Naive thymus-derived CD4-positive, alpha-beta T cell (primary cell): ENCODE measurements around the gene LIN7B. TPM values are rescaled to one million over a fixed set of nuclear protein-coding genes. Genes with fewer than 3 reads are reported as not detected.

ENCODE experiments used
- ATAC-seq: fragments of 150-1000 bp; cut with Tn5 transposase; 2 replicates; pipeline ENCODE4 v1.10.0; 2021; ENCODE audit warnings: mild to moderate bottlenecking, moderate library complexity
- CTCF ChIA-PET: fragments of 350-600 bp; sonication (Branson Sonifier 250); formaldehyde crosslinking; loops from one replicate; lab custom pipeline; 2021; ENCODE audit warnings: antibody characterized with exemption; lab: Charles Lee
- POLR2A ChIA-PET: fragments of 350-600 bp; sonication (Branson Sonifier 250); formaldehyde crosslinking; loops from one replicate; lab custom pipeline; 2021; ENCODE audit warnings: antibody characterized with exemption, inconsistent platforms; lab: Charles Lee
- DNase-seq, 9 donors: peaks; one replicate each; pipeline versions ENCODE4 v3.0.0 to v3.0.0-alpha.2; 2020 to 2022; ENCODE audit warnings: mixed read lengths in 1 of 9
- H3K27ac ChIP-seq: one replicate; pipeline ENCODE4 v1.7.0; 2013; ENCODE audit warnings: mild to moderate bottlenecking, low read depth, low read length, moderate library complexity
- H3K27me3 ChIP-seq, 2 donors: one replicate each; pipeline ENCODE4 v1.7.0; 2013; ENCODE audit warnings: low read length in 2 of 2, mild to moderate bottlenecking in 2 of 2, moderate library complexity in 2 of 2; ENCODE audit not compliant: control insufficient read depth in 2 of 2, insufficient read depth in 2 of 2
- H3K36me3 ChIP-seq, 3 experiments: 1 replicate in 2 of 3; 2 replicates in 1 of 3; pipeline ENCODE4 v1.7.0; 2013; ENCODE audit warnings: low read length in 3 of 3, mild to moderate bottlenecking in 3 of 3, moderate library complexity in 1 of 3; ENCODE audit not compliant: insufficient read depth in 3 of 3, control insufficient read depth in 2 of 3
- H3K4me1 ChIP-seq, 2 donors: one replicate each; pipeline ENCODE4 v1.7.0; 2013; ENCODE audit warnings: low read length in 2 of 2, mild to moderate bottlenecking in 2 of 2, moderate library complexity in 1 of 2; ENCODE audit not compliant: control insufficient read depth in 2 of 2, insufficient read depth in 2 of 2
- H3K4me3 ChIP-seq: 2 replicates; pipeline ENCODE4 v1.7.0; 2013; ENCODE audit warnings: mild to moderate bottlenecking, low read length
- H3K9me3 ChIP-seq, 3 experiments: 1 replicate in 2 of 3; 2 replicates in 1 of 3; pipeline ENCODE4 v1.7.0; 2013; ENCODE audit warnings: low read length in 3 of 3; ENCODE audit not compliant: control insufficient read depth in 2 of 3
- H3K27ac Mint-ChIP-seq, 9 donors: one replicate each; pipeline ENCODE4 v1.8.0; 2020 to 2022; ENCODE audit warnings: mixed read lengths in 9 of 9, mild to moderate bottlenecking in 8 of 9, moderate library complexity in 5 of 9, inconsistent platforms in 2 of 9
- H3K27me3 Mint-ChIP-seq, 5 donors: one replicate each; pipeline ENCODE4 v1.8.0; 2021 to 2022; ENCODE audit warnings: mixed read lengths in 5 of 5, mild to moderate bottlenecking in 1 of 5
- H3K36me3 Mint-ChIP-seq, 5 donors: one replicate each; pipeline ENCODE4 v1.8.0; 2020 to 2022; ENCODE audit warnings: mixed read lengths in 5 of 5, mild to moderate bottlenecking in 3 of 5, inconsistent platforms in 1 of 5
- H3K4me1 Mint-ChIP-seq, 7 donors: one replicate each; pipeline ENCODE4 v1.8.0; 2020 to 2022; ENCODE audit warnings: mixed read lengths in 7 of 7, mild to moderate bottlenecking in 3 of 7, inconsistent platforms in 1 of 7
- H3K4me3 Mint-ChIP-seq, 10 donors: one replicate each; pipeline ENCODE4 v1.8.0; 2020 to 2022; ENCODE audit warnings: mild to moderate bottlenecking in 10 of 10, mixed read lengths in 10 of 10, moderate library complexity in 6 of 10, inconsistent platforms in 2 of 10
- H3K9me3 Mint-ChIP-seq, 11 donors: one replicate each; pipeline ENCODE4 v1.8.0; 2020 to 2022; ENCODE audit warnings: mixed read lengths in 11 of 11, mild to moderate bottlenecking in 4 of 11, inconsistent platforms in 1 of 11, moderate library complexity in 1 of 11
- intact Hi-C, 2 donors: fragments of 100-400 bp; cut with micrococcal nuclease; formaldehyde crosslinking; loops; one replicate each; pipeline ENCODE4 v1.15.1; 2023
- polyA plus RNA-seq, 2 donors: library from polyadenylated mRNA; unstranded; fragments of 300-500 nt; fragmentation: Illumina TruSeq; gene quantifications; one replicate each; pipeline ENCODE4 v1.2.3, GENCODE V29; 2021
- total RNA-seq, 6 experiments: library from RNA in 5 of 6; stranded (reverse) in 5 of 6; gene quantifications; 1 replicate in 5 of 6; 2 replicates in 1 of 6; pipeline ENCODE4 v1.2.3 and lab custom pipeline; 2021 to 2026

LIN7B gene
- total and polyA plus RNA-seq, 7 experiments from 2014 or later: 3.7 to 21.7 (median 10.3) TPM

DNA sequence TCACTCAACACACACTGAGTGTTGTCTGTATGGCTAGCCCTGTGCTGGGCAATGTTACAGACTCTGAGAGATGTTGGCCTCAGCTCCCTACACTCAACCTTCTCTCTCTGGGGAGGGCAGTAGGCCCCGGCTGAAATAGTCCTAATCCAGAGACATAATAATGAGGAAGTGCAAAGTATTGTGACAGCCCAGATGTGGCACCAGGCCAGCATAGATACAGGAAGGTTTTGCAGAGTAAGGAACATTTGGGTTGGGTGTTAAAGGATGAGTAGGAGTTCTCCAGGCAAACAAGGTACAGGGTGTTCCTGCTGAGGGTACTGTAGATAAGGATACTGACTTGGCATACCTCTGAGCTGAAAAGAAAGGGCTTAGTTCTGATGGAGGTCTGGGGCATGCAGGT lies 2.4 kb downstream of the LIN7B start:
- Mint-ChIP-seq H3K27me3 (peaks cover 0 to 14% (median 0%) of the 10 kb centered on the region in 5 donors), H3K27ac (peak overlapping the region in 7 of 9 donors; percentile 4 to 94 (median 59)), H3K9me3 (no peaks in the 10 kb centered on the region), H3K4me1 (peaks cover 33 to 54% (median 39%) of the 10 kb centered on the region in 7 donors), H3K36me3 (no peaks in the 10 kb centered on the region), H3K4me3 (peak overlapping the region; percentile 18 to 90 (median 84))
- intact Hi-C loops: loop anchor here (5.0 to 10.0 kb wide), 10 partner anchors 36 to 911 kb away; partner anchors contain the start of genes ALDH16A1 (in 1 of the 2), DBP (in 1 of the 2), FLT3LG (in 1 of the 2) and NOSIP (in 1 of the 2)
- no peaks in the 10 kb centered on the region for H3K27me3 ChIP-seq
- H3K27ac ChIP-seq: no peak overlapping the region
- no peaks in the 10 kb centered on the region for H3K9me3 ChIP-seq
- CTCF ChIA-PET: interaction anchor here (0.7 to 1.1 kb wide), 3 partner anchors 7 to 19 kb away, joined by 3 read pairs; no protein-coding TSS in a partner anchor
- H3K4me1 ChIP-seq: peaks cover 15 to 19% of the 10 kb centered on the region in 2 donors
- no peak for DNase-seq
- no peak for ATAC-seq
- POLR2A ChIA-PET: interaction anchor here (1.0 to 1.6 kb wide), 2 partner anchors 9 to 11 kb away, joined by 3 to 6 read pairs; no protein-coding TSS in a partner anchor
- no peak overlapping the region for H3K4me3 ChIP-seq
- H3K36me3 ChIP-seq: peaks cover 0 to 4% (median 0%) of the 10 kb centered on the region in 3 experiments

DNA sequence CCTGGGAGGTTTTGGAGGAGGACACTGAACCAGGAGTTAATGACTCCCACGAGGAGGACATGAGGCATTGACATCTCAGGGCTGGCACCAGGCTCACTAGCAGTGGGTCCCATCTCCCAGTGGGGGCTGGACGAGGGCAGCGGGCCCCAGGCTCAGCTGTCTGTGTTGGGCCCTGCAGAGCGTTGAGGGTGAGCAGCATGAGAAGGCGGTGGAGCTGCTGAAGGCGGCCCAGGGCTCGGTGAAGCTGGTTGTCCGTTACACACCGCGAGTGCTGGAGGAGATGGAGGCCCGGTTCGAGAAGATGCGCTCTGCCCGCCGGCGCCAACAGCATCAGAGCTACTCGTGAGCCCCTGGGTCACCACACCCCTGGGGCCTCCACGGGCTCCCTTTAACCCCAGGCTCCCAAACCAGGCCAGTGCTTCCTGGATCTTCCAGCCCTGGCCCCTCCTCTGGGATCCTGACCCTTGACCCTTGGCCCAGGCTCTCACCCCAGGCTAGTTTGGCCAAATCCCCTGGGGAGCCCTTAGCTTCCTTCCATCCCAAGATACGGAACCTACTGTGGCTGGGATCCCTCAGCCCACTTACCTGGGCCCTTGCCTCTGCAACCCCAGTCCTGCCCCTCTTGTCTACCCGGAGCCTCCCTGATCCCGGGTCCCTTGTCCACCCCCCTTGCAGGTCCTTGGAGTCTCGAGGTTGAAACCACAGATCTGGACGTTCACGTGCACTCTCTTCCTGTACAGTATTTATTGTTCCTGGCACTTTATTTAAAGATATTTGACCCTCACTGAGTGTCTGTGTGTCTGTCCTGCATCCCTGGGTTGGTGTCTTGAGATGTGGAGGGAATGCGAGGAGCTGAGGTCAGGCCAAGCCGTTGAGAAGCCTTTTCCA lies 3.8 kb downstream of the LIN7B start:
- H3K9me3 Mint-ChIP-seq: no peaks in the 10 kb centered on the region
- Histone ChIP-seq H3K4me3 (peak overlapping the region; percentile 83), H3K27ac (peak overlapping the region; percentile 92), H3K36me3 (peaks cover 0 to 4% (median 0%) of the 10 kb centered on the region in 3 experiments), H3K9me3 (no peaks in the 10 kb centered on the region), H3K4me1 (peaks cover 15 to 19% of the 10 kb centered on the region in 2 donors), H3K27me3 (no peaks in the 10 kb centered on the region)
- no peak for ATAC-seq
- ChIA-PET CTCF (interaction anchor here (0.6 to 1.1 kb wide), 4 partner anchors 9 to 33 kb away, joined by 3 to 5 read pairs (median 4); no protein-coding TSS in a partner anchor), POLR2A (interaction anchor here (0.6 to 1.6 kb wide), 5 partner anchors 8 to 381 kb away, joined by 3 to 6 read pairs (median 3); no protein-coding TSS in a partner anchor)
- intact Hi-C loops: loop anchor here (2.0 to 10.0 kb wide), 13 partner anchors 25 to 909 kb away; partner anchors contain the start of genes ALDH16A1 (in 1 of the 2), BCL2L12 (in 1 of the 2), DBP (in 1 of the 2) and FLT3LG (in 1 of the 2)
- peak in 1 of 9 donors; percentile 22 for DNase-seq
- H3K27me3 Mint-ChIP-seq: peaks cover 0 to 20% (median 0%) of the 10 kb centered on the region in 5 donors
- H3K27ac Mint-ChIP-seq: peak overlapping the region; percentile 89 to 95 (median 93)
- peak overlapping the region; percentile 83 to 91 (median 88) for H3K4me3 Mint-ChIP-seq
- peaks cover 33 to 51% (median 43%) of the 10 kb centered on the region in 7 donors for H3K4me1 Mint-ChIP-seq
- H3K36me3 Mint-ChIP-seq: no peaks in the 10 kb centered on the region

DNA sequence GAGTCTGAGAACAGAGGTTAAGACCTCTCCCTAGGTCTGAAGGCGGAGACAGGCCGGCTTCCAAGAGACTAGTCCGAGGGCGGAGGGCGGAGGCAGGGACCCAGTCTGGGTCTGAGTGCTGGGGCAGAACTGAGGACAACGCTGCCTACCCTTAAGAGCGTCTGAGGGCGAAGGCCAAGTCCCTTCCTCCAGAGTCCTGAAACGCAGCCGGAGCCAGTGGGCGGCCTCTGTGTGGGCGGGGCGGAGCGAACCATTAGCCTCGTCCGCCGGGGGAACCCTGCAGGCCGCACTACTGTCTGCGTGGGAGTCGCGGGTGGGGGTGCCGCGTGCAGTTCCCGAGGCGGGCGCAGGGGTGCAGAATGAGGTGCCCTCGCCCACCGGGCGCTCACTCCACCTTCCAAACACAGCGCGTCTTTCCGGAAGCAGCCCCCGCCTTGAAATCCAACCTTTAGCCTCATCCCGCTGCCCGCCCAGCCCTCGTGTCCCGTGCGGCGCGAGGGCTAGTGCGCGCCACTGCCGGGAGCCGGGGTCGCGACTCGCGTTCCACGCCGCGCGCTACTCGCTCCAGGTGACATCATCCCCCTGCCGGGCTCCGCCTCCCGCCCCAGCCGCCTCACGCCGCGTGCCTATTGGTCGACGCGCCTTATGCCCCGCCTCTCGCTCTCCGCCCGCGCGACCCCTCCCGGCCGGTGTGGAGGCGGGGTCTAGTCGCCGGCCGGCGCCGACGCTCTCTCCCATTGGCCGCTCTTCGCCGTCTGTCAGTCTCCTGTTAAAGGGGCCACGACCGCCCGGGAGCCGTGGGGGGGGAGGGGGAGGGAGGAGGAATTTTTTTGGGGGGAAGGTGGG lies 4.6 kb downstream of the LIN7B start, which contains the start of gene C19orf73:
Gene C19orf73 (minus strand): TSS at position 579 of the 846 bp plus-strand sequence. CDS start 121 bp downstream, at position 458.
- Histone ChIP-seq H3K27ac (peak within 1 kb of the TSS; percentile 92), H3K4me1 (peaks cover 13 to 16% of the 10 kb centered on the region in 2 donors), H3K27me3 (no peaks in the 10 kb centered on the region), H3K4me3 (peak within 1 kb of the TSS; percentile 83), H3K36me3 (peaks cover 0 to 4% (median 0%) of the 10 kb centered on the region in 3 experiments), H3K9me3 (no peaks in the 10 kb centered on the region)
- ChIA-PET CTCF (interaction anchor here (0.6 to 1.1 kb wide), 3 partner anchors 19 to 32 kb away, joined by 4 to 5 read pairs (median 4); no protein-coding TSS in a partner anchor), POLR2A (interaction anchor here (0.6 to 1.3 kb wide), 4 partner anchors 9 to 380 kb away, joined by 3 to 4 read pairs (median 3); no protein-coding TSS in a partner anchor)
- Mint-ChIP-seq H3K9me3 (no peaks in the 10 kb centered on the region), H3K4me3 (peak within 1 kb of the TSS; percentile 83 to 91 (median 88)), H3K27me3 (peaks cover 0 to 27% (median 0%) of the 10 kb centered on the region in 5 donors), H3K4me1 (peaks cover 25 to 43% (median 39%) of the 10 kb centered on the region in 7 donors), H3K27ac (peak within 1 kb of the TSS; percentile 89 to 95 (median 93)), H3K36me3 (no peaks in the 10 kb centered on the region)
- intact Hi-C loops: loop anchor here (1.0 to 10.0 kb wide), 17 partner anchors 10 to 909 kb away; partner anchors contain the start of genes SNRNP70 (in 2 of the 2), ALDH16A1 (in 1 of the 2), BCL2L12 (in 1 of the 2) and DBP (in 1 of the 2)
- DNase-seq: peak; percentile 93 to 98 (median 97)
- peak; percentile 91 for ATAC-seq

DNA sequence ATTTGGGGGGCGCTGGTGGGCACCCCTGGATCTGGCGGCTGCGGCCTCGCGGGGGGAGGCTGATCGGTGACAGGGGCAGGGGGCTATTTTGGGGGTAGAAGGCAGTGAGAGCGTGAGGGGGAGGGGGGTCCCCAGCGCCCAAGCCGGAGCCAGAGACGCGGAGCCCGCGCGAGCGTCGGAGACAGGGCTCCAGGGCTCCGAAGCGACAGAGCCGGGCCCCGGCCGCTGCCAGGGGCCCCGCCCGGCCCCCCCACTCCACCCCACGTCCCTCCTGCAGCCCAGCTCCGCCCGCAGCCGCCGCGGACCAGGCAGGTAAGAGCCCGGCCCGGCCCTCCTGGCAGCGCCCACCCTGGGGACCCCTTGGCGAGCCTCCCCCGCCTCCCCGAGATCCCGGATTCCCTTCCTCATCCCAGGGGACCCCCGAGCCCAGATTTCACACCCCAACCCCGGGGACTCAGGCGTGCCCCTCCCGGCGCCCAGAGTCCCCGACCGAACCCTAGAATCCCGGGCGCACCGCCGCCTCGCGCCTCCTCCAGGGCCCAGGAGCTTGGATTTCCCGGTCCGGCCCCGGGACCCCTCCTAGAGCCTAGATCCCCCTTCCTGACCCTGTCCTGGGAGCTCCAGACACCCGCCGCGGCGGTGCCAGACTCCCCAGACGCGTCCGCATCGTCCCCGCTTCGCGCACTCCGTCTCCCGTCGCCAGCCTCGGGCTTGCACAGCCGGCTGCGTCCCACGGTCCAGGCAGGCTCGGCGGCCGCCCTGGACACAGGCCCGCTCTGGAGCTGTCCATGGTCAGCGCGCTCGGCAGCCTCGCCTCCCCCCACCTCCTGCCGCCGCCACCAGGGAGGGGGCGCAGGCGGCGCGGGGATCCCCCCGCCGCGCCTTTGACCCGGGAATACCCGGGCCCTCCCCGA lies 5.5 kb downstream of the LIN7B start, which contains the start of gene PPFIA3:
Gene PPFIA3 (plus strand): TSS at position 134 of the 914 bp plus-strand sequence. CDS start 8,330 bp downstream, outside the sequence.
- Mint-ChIP-seq H3K9me3 (no peaks in the 10 kb centered on the region), H3K36me3 (no peaks in the 10 kb centered on the region), H3K27me3 (peaks cover 0 to 31% (median 0%) of the 10 kb centered on the region in 5 donors), H3K4me3 (peak within 1 kb of the TSS; percentile 83 to 91 (median 88)), H3K4me1 (peaks cover 22 to 41% (median 36%) of the 10 kb centered on the region in 7 donors), H3K27ac (peak within 1 kb of the TSS; percentile 89 to 95 (median 93))
- POLR2A ChIA-PET: interaction anchor here (0.6 kb wide), 2 partner anchors 8 to 214 kb away, joined by 3 read pairs; no protein-coding TSS in a partner anchor
- H3K27me3 ChIP-seq: no peaks in the 10 kb centered on the region
- H3K36me3 ChIP-seq: peaks cover 0 to 2% (median 0%) of the 10 kb centered on the region in 3 experiments
- peaks cover 11 to 14% of the 10 kb centered on the region in 2 donors for H3K4me1 ChIP-seq
- no peak for ATAC-seq
- DNase-seq: peak in 2 of 9 donors; percentile 22 to 33
- H3K9me3 ChIP-seq: no peaks in the 10 kb centered on the region
- CTCF ChIA-PET: interaction anchor here (0.7 kb wide), 1 partner anchor 13 kb away, joined by 3 read pairs; no protein-coding TSS in a partner anchor
- peak within 1 kb of the TSS; percentile 83 for H3K4me3 ChIP-seq
- H3K27ac ChIP-seq: peak within 1 kb of the TSS; percentile 92
- intact Hi-C loops: loop anchor here (1.0 to 10.0 kb wide), 17 partner anchors 9 to 908 kb away; partner anchors contain the start of genes SNRNP70 (in 2 of the 2), ALDH16A1 (in 1 of the 2), BCL2L12 (in 1 of the 2) and DBP (in 1 of the 2)

DNA sequence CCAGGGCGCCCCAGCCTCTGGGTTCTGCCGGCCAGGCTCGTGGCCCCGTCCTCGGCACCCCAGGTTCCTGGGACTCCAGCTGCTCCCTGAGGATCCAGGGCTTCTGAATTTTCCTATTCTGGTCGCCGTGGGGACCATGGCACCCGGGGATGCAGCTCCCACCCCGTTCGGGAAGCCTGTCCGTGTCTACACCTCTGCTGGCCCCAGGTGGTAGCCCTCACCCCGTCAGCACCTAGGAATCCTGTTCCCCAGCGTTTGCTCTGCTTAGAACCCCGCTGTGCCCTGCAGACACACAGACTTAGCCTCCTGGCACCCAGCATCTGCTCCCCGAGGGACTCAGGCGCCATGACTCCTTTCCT lies 6.1 kb downstream of the LIN7B start:
- DNase-seq (no peak), ATAC-seq (no peak)
- H3K4me1 Mint-ChIP-seq: peaks cover 18 to 38% (median 33%) of the 10 kb centered on the region in 7 donors
- H3K4me3 Mint-ChIP-seq: peak overlapping the region; percentile 70 to 91 (median 80)
- H3K4me3 ChIP-seq: no peak overlapping the region
- ChIA-PET POLR2A (interaction anchor here (0.6 to 0.7 kb wide), 2 partner anchors 127 to 213 kb away, joined by 3 read pairs; partner anchors contain the start of genes GYS1 and RUVBL2), CTCF (interaction anchor here (0.5 kb wide), 1 partner anchor 391 kb away, joined by 4 read pairs; no protein-coding TSS in a partner anchor)
- no peaks in the 10 kb centered on the region for H3K9me3 Mint-ChIP-seq
- H3K9me3 ChIP-seq: no peaks in the 10 kb centered on the region
- no peaks in the 10 kb centered on the region for H3K36me3 Mint-ChIP-seq
- H3K27me3 ChIP-seq: no peaks in the 10 kb centered on the region
- intact Hi-C loops: no loop called here
- peaks cover 0 to 31% (median 0%) of the 10 kb centered on the region in 5 donors for H3K27me3 Mint-ChIP-seq
- no peaks in the 10 kb centered on the region for H3K36me3 ChIP-seq
- H3K27ac ChIP-seq: no peak overlapping the region
- H3K4me1 ChIP-seq: peaks cover 8 to 9% of the 10 kb centered on the region in 2 donors
- peak overlapping the region in 3 of 9 donors; percentile 5 to 76 (median 47) for H3K27ac Mint-ChIP-seq
